ENCODE data around the gene DCLK1. TPM values are rescaled to one million over a fixed set of nuclear protein-coding genes. Genes with fewer than 3 reads are reported as not detected.

The DCLK1 gene
- total and polyA plus RNA-seq, 4 donors, result 0.04 to 0.56 (median 0.20) TPM

DNA sequence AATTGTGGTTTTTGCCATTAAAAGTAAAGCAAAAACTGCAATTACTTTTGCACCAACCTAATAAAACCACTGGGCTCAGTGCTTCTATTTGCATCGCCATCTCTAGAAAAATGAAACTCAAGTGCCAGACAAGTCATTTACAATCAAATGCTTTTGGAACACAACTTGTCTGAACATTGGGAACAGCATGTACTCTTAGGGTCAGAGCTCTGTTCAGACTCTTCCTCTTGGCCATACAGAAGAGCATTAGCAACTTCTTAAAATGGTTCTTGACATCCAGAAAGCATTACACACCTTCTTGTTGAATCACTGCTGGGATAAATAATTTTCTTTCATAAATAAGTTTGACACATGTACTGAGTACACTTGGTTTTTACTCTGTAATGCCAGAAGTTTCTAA, 272.5 kb downstream of the DCLK1 start:
- H3K9ac ChIP-seq (ENCODE audit: low read depth in 1 of 2, low read length in 2 of 2), result no peak overlapping the region
- no peak overlapping the region for H3K27ac ChIP-seq (ENCODE audit: low read depth in 1 of 2, low read length in 2 of 2)
- no peak for DNase-seq (ENCODE audit: low spot score)
- H3K4me3 ChIP-seq (ENCODE audit: low read depth in 1 of 3, low read length in 3 of 3), result no peak overlapping the region
- H3K9me3 ChIP-seq (ENCODE audit: control insufficient read depth in 4 of 4, low read length in 3 of 4), result no peaks in the 10 kb centered on the region
- 66% methylated on average over 1 of the region's 1 CpG for WGBS
- no peaks in the 10 kb centered on the region for H3K4me1 ChIP-seq (ENCODE audit: control insufficient read depth in 4 of 4, insufficient read depth in 4 of 4, low read length in 3 of 4)
- peaks cover 0 to 3% (median 1%) of the 10 kb centered on the region in 4 donors for H3K27me3 ChIP-seq (ENCODE audit: control insufficient read depth in 4 of 4, insufficient read depth in 4 of 4, low read length in 3 of 4)
- peak; percentile 67 for TF ChIP-seq NR2F2 (IDR thresholded peaks at IDR 0.05)
- TF ChIP-seq SP1 (IDR thresholded peaks at IDR 0.05), result peak; percentile 51
- TF ChIP-seq, protein P1, sequence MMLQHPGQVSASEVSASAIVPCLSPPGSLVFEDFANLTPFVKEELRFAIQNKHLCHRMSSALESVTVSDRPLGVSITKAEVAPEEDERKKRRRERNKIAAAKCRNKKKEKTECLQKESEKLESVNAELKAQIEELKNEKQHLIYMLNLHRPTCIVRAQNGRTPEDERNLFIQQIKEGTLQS (IDR thresholded peaks at IDR 0.05), result no peak
- no peaks in the 10 kb centered on the region for H3K36me3 ChIP-seq (ENCODE audit: control insufficient read depth in 4 of 4, insufficient read depth in 3 of 4, low read depth in 1 of 4, low read length in 3 of 4)

DNA sequence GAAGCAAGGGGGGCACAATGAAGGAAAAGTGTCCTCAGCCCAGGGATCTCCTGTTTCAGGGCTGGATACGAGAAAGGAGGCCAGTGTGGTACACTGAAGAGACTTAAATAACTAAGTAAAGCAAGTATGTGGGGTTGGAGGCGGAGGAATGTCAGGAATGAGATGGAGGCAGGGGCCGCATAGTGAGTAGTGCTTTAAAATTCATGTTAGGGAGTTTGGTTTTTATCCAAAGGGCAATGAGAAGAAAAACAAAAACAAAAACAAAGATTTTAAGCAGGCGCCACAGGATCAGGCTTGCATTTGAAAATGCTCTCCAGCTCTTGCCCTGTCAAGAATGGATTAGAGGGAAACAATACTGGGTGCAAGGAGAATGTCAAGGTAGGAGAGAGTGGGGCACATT, 273.4 kb downstream of the DCLK1 start:
- H3K27me3 ChIP-seq (ENCODE audit: control insufficient read depth in 4 of 4, insufficient read depth in 4 of 4, low read length in 3 of 4), result peaks cover 0 to 7% (median 1%) of the 10 kb centered on the region in 4 donors
- no peak for DNase-seq (ENCODE audit: low spot score)
- WGBS, result 47% methylated on average over 4 of the region's 4 CpGs
- no peaks in the 10 kb centered on the region for H3K9me3 ChIP-seq (ENCODE audit: control insufficient read depth in 4 of 4, low read length in 3 of 4)
- H3K36me3 ChIP-seq (ENCODE audit: control insufficient read depth in 4 of 4, insufficient read depth in 3 of 4, low read depth in 1 of 4, low read length in 3 of 4), result no peaks in the 10 kb centered on the region
- H3K9ac ChIP-seq (ENCODE audit: low read depth in 1 of 2, low read length in 2 of 2), result no peak overlapping the region
- no peak overlapping the region for H3K27ac ChIP-seq (ENCODE audit: low read depth in 1 of 2, low read length in 2 of 2)
- H3K4me1 ChIP-seq (ENCODE audit: control insufficient read depth in 4 of 4, insufficient read depth in 4 of 4, low read length in 3 of 4), result no peaks in the 10 kb centered on the region
- H3K4me3 ChIP-seq (ENCODE audit: low read depth in 1 of 3, low read length in 3 of 3), result no peak overlapping the region
- TF ChIP-seq GABPA (IDR thresholded peaks at IDR 0.05 in 1 of 2, conservative IDR thresholded peaks at IDR 0.05 in 1 of 2) (no peak), HNF4G (IDR thresholded peaks at IDR 0.05) (no peak), NR2F2 (IDR thresholded peaks at IDR 0.05) (no peak)

DNA sequence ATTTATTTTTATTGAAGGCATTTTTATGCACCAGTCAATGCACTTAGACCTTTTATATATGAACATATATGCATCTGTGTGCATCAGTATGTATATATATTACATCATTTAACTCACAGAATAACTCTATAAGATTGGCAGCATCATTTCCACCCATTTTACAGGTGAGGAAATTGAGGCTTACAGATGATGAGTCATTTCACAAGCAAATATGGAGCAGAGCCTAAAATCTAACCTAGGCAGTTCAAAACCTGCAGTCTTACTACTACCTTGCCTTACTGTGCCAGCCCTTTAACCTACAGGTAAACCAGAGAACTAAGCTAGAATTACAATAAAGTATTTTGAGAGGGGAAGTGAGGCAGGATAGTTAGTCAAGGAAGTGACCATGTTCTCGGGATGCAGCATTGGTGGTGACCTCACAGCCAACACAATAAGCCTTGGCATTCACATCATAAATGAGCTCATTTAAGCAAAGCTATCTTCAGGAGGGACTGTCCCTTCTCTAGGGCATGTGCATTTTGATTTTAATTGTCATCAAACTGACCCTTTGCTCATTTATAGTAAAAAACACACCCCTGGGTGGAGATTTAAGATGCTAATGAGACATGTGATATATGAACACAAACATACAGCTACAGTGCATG, 274.3 kb downstream of the DCLK1 start:
- no peaks in the 10 kb centered on the region for H3K4me1 ChIP-seq (ENCODE audit: control insufficient read depth in 4 of 4, insufficient read depth in 4 of 4, low read length in 3 of 4)
- no peak for DNase-seq (ENCODE audit: low spot score)
- no peak overlapping the region for H3K4me3 ChIP-seq (ENCODE audit: low read depth in 1 of 3, low read length in 3 of 3)
- H3K9me3 ChIP-seq (ENCODE audit: control insufficient read depth in 4 of 4, low read length in 3 of 4), result no peaks in the 10 kb centered on the region
- no peak overlapping the region for H3K27ac ChIP-seq (ENCODE audit: low read depth in 1 of 2, low read length in 2 of 2)
- TF ChIP-seq, protein P2, sequence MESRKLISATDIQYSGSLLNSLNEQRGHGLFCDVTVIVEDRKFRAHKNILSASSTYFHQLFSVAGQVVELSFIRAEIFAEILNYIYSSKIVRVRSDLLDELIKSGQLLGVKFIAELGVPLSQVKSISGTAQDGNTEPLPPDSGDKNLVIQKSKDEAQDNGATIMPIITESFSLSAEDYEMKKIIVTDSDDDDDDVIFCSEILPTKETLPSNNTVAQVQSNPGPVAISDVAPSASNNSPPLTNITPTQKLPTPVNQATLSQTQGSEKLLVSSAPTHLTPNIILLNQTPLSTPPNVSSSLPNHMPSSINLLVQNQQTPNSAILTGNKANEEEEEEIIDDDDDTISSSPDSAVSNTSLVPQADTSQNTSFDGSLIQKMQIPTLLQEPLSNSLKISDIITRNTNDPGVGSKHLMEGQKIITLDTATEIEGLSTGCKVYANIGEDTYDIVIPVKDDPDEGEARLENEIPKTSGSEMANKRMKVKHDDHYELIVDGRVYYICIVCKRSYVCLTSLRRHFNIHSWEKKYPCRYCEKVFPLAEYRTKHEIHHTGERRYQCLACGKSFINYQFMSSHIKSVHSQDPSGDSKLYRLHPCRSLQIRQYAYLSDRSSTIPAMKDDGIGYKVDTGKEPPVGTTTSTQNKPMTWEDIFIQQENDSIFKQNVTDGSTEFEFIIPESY (IDR thresholded peaks at IDR 0.05), result no peak
- no peak for TF ChIP-seq TAF1 (conservative IDR thresholded peaks at IDR 0.05)
- no peak for TF ChIP-seq RXRA (IDR thresholded peaks at IDR 0.05)
- TF ChIP-seq HNF4A (conservative IDR thresholded peaks at IDR 0.05), result no peak
- TF ChIP-seq JUND (IDR thresholded peaks at IDR 0.05), result no peak
- TF ChIP-seq, protein P1 (IDR thresholded peaks at IDR 0.05), result no peak
- no peak for TF ChIP-seq SP1 (IDR thresholded peaks at IDR 0.05)
- no peak for TF ChIP-seq NR2F2 (IDR thresholded peaks at IDR 0.05)
- TF ChIP-seq FOXA2 (IDR thresholded peaks at IDR 0.05), result no peak
- no peak for TF ChIP-seq FOXA1 (IDR thresholded peaks at IDR 0.05)
- TF ChIP-seq RAD21 (IDR thresholded peaks at IDR 0.05), result no peak
- no peak for TF ChIP-seq EGR1 (IDR thresholded peaks at IDR 0.05; ENCODE audit: low read depth in 2 of 2)
- H3K36me3 ChIP-seq (ENCODE audit: control insufficient read depth in 4 of 4, insufficient read depth in 3 of 4, low read depth in 1 of 4, low read length in 3 of 4), result no peaks in the 10 kb centered on the region
- no peak overlapping the region for H3K9ac ChIP-seq (ENCODE audit: low read depth in 1 of 2, low read length in 2 of 2)
- 56% methylated on average over 1 of the region's 1 CpG for WGBS
- H3K27me3 ChIP-seq (ENCODE audit: control insufficient read depth in 4 of 4, insufficient read depth in 4 of 4, low read length in 3 of 4), result peaks cover 0 to 7% (median 2%) of the 10 kb centered on the region in 4 donors
